ENCODE data around the gene RSPH3.
"Not testable (repeated sequence)": the region's sequence is repeated elsewhere in the genome, so short reads cannot be mapped to it uniquely, and the experiment has no call there.

Gene RSPH3

GRCh38 chr6:158993639-158994038 lies 6.4 kb downstream of the RSPH3 start:
- TF ChIP-seq CTCF (IDR thresholded peaks at IDR 0.05; ENCODE audit: low read depth, low read length), result no peak
- DNase-seq (ENCODE audit: low read depth in 2 of 2), result no peak

GRCh38 chr6:158991017-158991723 lies 8.8 kb downstream of the RSPH3 start:
- TF ChIP-seq CTCF (IDR thresholded peaks at IDR 0.05; ENCODE audit: low read depth, low read length), result no peak
- no peak overlapping the region for H3K4me3 ChIP-seq (replicated peaks in 1 of 2; ENCODE audit: low read depth in 2 of 2, low read length in 2 of 2)
- peak in 1 of 2 donors; percentile 38 for DNase-seq (ENCODE audit: low read depth in 2 of 2)

More at GRCh38 chr6:158993639-158994038, 6.4 kb downstream of the RSPH3 start:
- H3K4me3 ChIP-seq (replicated peaks in 1 of 2; ENCODE audit: low read depth in 2 of 2, low read length in 2 of 2), result no peak overlapping the region

- H3K4me3 ChIP-seq (replicated peaks in 1 of 2; ENCODE audit: low read depth in 2 of 2, low read length in 2 of 2); DNase-seq (ENCODE audit: low read depth in 2 of 2): not testable (repeated sequence)
Observed at GRCh38 chr6:158989711-158990110, 10.3 kb downstream of the RSPH3 start.

- no peak for TF ChIP-seq CTCF (IDR thresholded peaks at IDR 0.05; ENCODE audit: low read depth, low read length)
- H3K4me3 ChIP-seq (replicated peaks in 1 of 2; ENCODE audit: low read depth in 2 of 2, low read length in 2 of 2), result no peak overlapping the region
- no peak for DNase-seq (ENCODE audit: low read depth in 2 of 2)
Observed at GRCh38 chr6:158988477-158988876, 11.5 kb downstream of the RSPH3 start.

GRCh38 chr6:158987657-158988056 lies 12.3 kb downstream of the RSPH3 start:
- no peak for DNase-seq (ENCODE audit: low read depth in 2 of 2)
- no peak overlapping the region for H3K4me3 ChIP-seq (replicated peaks in 1 of 2; ENCODE audit: low read depth in 2 of 2, low read length in 2 of 2)
- no peak for TF ChIP-seq CTCF (IDR thresholded peaks at IDR 0.05; ENCODE audit: low read depth, low read length)

- peak; percentile 35 to 54 for DNase-seq (ENCODE audit: low read depth in 2 of 2)
- no peak for TF ChIP-seq CTCF (IDR thresholded peaks at IDR 0.05; ENCODE audit: low read depth, low read length)
- no peak overlapping the region for H3K4me3 ChIP-seq (replicated peaks in 1 of 2; ENCODE audit: low read depth in 2 of 2, low read length in 2 of 2)
Observed at GRCh38 chr6:158978757-158979156, 21.2 kb downstream of the RSPH3 start.

GRCh38 chr6:158977382-158977781 lies 22.6 kb downstream of the RSPH3 start:
- H3K4me3 ChIP-seq (replicated peaks in 1 of 2; ENCODE audit: low read depth in 2 of 2, low read length in 2 of 2), result no peak overlapping the region
- no peak for DNase-seq (ENCODE audit: low read depth in 2 of 2)
- TF ChIP-seq CTCF (IDR thresholded peaks at IDR 0.05; ENCODE audit: low read depth, low read length), result no peak

Measured in cardiac fibroblast (primary cell).